Measurements from ENCODE around the gene MRPL49. TPM values are rescaled to one million over a fixed set of nuclear protein-coding genes. Genes with fewer than 3 reads are reported as not detected.
A peak's percentile ranks its signal among the peaks of the same experiment; 100 is the strongest.

The MRPL49 gene
- total and polyA plus RNA-seq, 9 of the 15 experiments (the other 6 are each of a cell fraction or from before 2014, with no cell fraction given), result 74.3 to 132 (median 91.2) TPM

GRCh38 chr11:65083834-65084597 is 38.1 kb upstream of the MRPL49 start, which contains the start of the genes CDCA5 and ZFPL1 (continued):
- TF ChIP-seq TEAD1 (CRISPR knock-in tag; IDR thresholded peaks at IDR 0.05) (peak; percentile 11 to 18; a peak in 1 of 4 replicates), SPI1 (IDR thresholded peaks at IDR 0.05; ENCODE audit: borderline replicate concordance, low read depth, low read length) (peak; percentile 69; the same call in 1 of the 2 replicates), PYGO2 (tag; IDR thresholded peaks at IDR 0.05) (no peak), ZNF165 (CRISPR knock-in tag; IDR thresholded peaks at IDR 0.05; ENCODE audit: borderline replicate concordance) (no peak), ZBTB40 (IDR thresholded peaks at IDR 0.05) (peak; percentile 97), ZBTB40 (CRISPR knock-in tag; IDR thresholded peaks at IDR 0.05) (0 out of 2 replicates have a peak, but pooled peaks have one; percentile 6)
